DOHH2 (cell line): ENCODE data around the gene KRTAP4-6.
"Not testable (repeated sequence)": the region's sequence is repeated elsewhere in the genome, so short reads cannot be mapped to it uniquely, and the experiment has no call there.

Experiments used
- H3F3A ChIP-seq: fragments of 200-600 bp; sonication (generic), shearing (Covaris generic); 2 replicates; pipeline ENCODE4 v1.6.0; 2016; ENCODE audit warnings: antibody characterized with exemption, mild to moderate bottlenecking; ENCODE audit not compliant: control insufficient read depth, insufficient read depth
- H3K27ac ChIP-seq: fragments of 200-600 bp; sonication (generic); 2 replicates; pipeline ENCODE4 v1.5.1; 2014; ENCODE audit warnings: low read depth, mild to moderate bottlenecking, low read length, moderate library complexity
- H3K27me3 ChIP-seq: fragments of 200-600 bp; sonication (generic); 2 replicates; pipeline ENCODE4 v1.6.1; 2014; ENCODE audit warnings: mild to moderate bottlenecking, low read length, mixed read lengths; ENCODE audit not compliant: control insufficient read depth
- H3K36me3 ChIP-seq: fragments of 200-600 bp; sonication (generic); 2 replicates; pipeline ENCODE4 v1.6.1; 2014; ENCODE audit warnings: mild to moderate bottlenecking, low read length, moderate library complexity, mixed read lengths; ENCODE audit not compliant: control insufficient read depth
- H3K4me1 ChIP-seq: fragments of 200-600 bp; sonication (generic); 2 replicates; pipeline ENCODE4 v1.6.1; 2014; ENCODE audit warnings: mild to moderate bottlenecking, low read length, mixed read lengths; ENCODE audit not compliant: control insufficient read depth
- H3K4me2 ChIP-seq: fragments of 200-600 bp; sonication (generic); 2 replicates; pipeline ENCODE4 v1.6.0; 2014; ENCODE audit warnings: mild to moderate bottlenecking, low read length, moderate library complexity
- H3K4me3 ChIP-seq: fragments of 200-600 bp; sonication (generic); 2 replicates; pipeline ENCODE4 v1.5.1; 2014; ENCODE audit warnings: mild to moderate bottlenecking, low read length, mixed read lengths
- H3K79me2 ChIP-seq: fragments of 200-600 bp; sonication (generic); 2 replicates; pipeline ENCODE4 v1.6.1; 2014; ENCODE audit warnings: mild to moderate bottlenecking, low read length, mixed read lengths; ENCODE audit not compliant: control insufficient read depth
- H3K9me2 ChIP-seq: fragments of 200-600 bp; sonication (generic); replicated peaks from 2 replicates; pipeline ENCODE4 v1.6.1; 2014; ENCODE audit warnings: mild to moderate bottlenecking, low read length, mixed read lengths; ENCODE audit not compliant: control insufficient read depth
- H3K9me3 ChIP-seq: fragments of 200-600 bp; sonication (generic); 2 replicates; pipeline ENCODE4 v1.6.1; 2014; ENCODE audit warnings: antibody characterized with exemption, low read length, mixed read lengths; ENCODE audit not compliant: control insufficient read depth, insufficient read depth
- H4K20me1 ChIP-seq: fragments of 200-600 bp; sonication (generic); 2 replicates; pipeline ENCODE4 v1.6.0; 2014; ENCODE audit warnings: low read depth, mild to moderate bottlenecking, antibody characterized with exemption, low read length, moderate library complexity; ENCODE audit not compliant: control insufficient read depth, insufficient read depth
- CTCF ChIP-seq: fragments of 200-600 bp; sonication (generic); IDR thresholded peaks from one replicate; pipeline ENCODE4 v1.5.1; 2014; ENCODE audit warnings: antibody characterized with exemption, mild to moderate bottlenecking, low read depth, low read length; ENCODE audit not compliant: poor library complexity, severe bottlenecking
- EZH2phosphoT487 ChIP-seq: fragments of 200-600 bp; sonication (generic); IDR thresholded peaks from 2 replicates; pipeline ENCODE4 v1.6.1; 2017; ENCODE audit warnings: borderline replicate concordance, mild to moderate bottlenecking, antibody characterized with exemption, low read length, moderate library complexity, mixed read lengths

KRTAP4-6 gene

DNA sequence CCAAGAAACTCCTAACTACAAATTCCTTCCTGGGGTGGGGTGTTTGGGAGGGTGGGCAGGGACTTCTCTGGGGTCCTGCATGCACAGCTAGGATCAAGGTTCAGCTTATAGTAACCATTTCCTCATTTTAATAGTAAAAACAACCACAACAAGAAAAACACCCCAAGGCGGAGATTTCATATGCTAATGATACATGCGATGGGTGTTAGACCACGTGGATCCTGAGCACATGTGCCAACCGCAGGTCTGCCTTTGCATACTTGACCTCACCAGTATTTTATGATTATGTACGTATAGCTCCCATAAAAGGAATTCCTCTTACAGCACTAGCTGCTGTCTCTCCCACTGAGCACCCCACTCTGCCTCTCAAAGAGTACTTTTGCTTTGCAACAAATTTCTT is 24.0 kb downstream of the KRTAP4-6 start:
- Histone ChIP-seq H3F3A (peaks cover 15% of the 10 kb centered on the region), H3K4me3 (peak overlapping the region; percentile 44), H3K4me1 (peaks cover 59% of the 10 kb centered on the region), H3K79me2 (no peaks in the 10 kb centered on the region), H3K9me2 (no peaks in the 10 kb centered on the region), H3K9me3 (peaks cover 11% of the 10 kb centered on the region), H4K20me1 (no peaks in the 10 kb centered on the region), H3K27ac (peak overlapping the region; percentile 50), H3K4me2 (peak overlapping the region; percentile 55), H3K36me3 (peaks cover 2% of the 10 kb centered on the region; the same call in 1 of the 2 replicates), H3K27me3 (no peaks in the 10 kb centered on the region)
- TF ChIP-seq EZH2phosphoT487: no peak
- TF ChIP-seq CTCF: no peak

DNA sequence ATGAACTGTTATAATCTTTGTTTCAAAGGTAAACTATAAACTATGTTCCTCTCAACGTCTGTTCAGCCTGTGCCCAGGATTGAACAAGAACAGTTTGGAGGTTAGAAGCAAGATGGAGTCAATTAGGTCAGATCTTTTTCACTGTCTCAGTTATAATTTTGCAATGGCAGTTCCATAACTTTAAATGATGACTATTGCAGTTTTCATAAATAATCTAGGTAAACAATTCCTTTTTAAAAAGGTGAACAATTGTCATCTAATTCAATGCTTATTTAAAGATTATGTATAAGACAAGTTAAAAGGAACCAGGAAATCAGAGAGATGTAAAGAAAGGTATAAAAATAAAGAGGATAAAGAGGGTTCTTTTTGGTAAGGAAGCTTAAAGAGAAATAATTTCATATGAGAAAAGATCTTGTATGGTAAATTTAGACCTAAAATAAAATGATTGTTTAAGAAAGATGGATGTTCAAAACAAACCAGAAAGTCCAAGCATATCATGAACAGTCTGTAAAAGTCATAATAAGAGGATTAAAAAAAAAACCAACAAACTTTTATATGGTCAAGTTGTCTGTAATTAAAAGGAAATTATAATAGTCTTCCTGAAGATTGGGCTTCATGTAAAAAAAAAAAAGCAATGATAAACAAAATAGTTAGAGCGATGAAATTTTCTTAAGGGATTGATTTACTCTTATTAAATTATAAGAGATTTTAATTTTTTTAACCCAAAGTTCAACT is 29.0 kb downstream of the KRTAP4-6 start:
- Histone ChIP-seq H3K4me1 (peaks cover 24% of the 10 kb centered on the region), H3K79me2 (no peaks in the 10 kb centered on the region), H3K36me3 (no peaks in the 10 kb centered on the region), H3K27ac (no peak overlapping the region), H3K4me3 (no peak overlapping the region), H3K4me2 (no peak overlapping the region), H3K9me2 (no peaks in the 10 kb centered on the region), H3K27me3 (no peaks in the 10 kb centered on the region), H4K20me1 (no peaks in the 10 kb centered on the region), H3F3A (no peaks in the 10 kb centered on the region), H3K9me3 (peaks cover 17% of the 10 kb centered on the region)
- TF ChIP-seq CTCF (no peak), EZH2phosphoT487 (no peak)

DNA sequence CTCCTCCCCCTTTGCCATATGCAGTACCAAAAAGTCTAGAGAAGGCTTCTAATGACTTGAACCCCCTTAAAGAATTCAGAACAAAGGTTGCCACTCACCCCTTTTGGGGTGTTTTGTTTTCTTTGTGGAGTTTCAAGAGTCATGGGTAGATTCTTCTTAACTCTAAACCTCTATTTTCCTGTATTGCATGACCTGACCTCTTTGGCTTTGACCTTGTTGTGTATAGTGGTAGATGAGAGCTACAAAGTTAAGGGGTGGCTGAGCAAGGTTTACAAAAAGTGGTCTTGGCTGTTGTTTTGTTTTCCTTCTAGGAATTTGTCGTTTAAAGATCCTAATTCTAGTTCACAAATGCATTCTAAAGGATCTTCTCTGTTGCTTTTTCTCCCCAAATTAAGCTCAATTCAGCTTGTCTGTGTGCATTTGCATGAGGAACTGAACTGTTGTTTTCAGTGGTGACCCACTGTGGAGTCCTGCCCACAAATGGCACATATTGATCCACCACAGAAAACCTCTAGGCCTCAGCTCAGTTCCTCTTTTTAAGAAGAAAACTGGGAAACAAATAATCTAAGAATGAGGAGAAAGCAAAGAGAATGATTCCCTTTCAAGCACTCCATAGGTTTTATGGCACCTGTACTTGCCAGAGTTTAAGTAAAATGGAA is 31.5 kb downstream of the KRTAP4-6 start:
- H3F3A ChIP-seq, H3K9me2 ChIP-seq, H3K79me2 ChIP-seq, H3K27me3 ChIP-seq, H4K20me1 ChIP-seq, H3K36me3 ChIP-seq, H3K27ac ChIP-seq: not testable (repeated sequence)
- Histone ChIP-seq H3K4me3 (peak overlapping the region; percentile 31; the same call in 1 of the 2 replicates), H3K9me3 (peaks cover 17% of the 10 kb centered on the region), H3K4me2 (peak overlapping the region; percentile 26; the same call in 1 of the 2 replicates), H3K4me1 (peaks cover 15% of the 10 kb centered on the region)

DNA sequence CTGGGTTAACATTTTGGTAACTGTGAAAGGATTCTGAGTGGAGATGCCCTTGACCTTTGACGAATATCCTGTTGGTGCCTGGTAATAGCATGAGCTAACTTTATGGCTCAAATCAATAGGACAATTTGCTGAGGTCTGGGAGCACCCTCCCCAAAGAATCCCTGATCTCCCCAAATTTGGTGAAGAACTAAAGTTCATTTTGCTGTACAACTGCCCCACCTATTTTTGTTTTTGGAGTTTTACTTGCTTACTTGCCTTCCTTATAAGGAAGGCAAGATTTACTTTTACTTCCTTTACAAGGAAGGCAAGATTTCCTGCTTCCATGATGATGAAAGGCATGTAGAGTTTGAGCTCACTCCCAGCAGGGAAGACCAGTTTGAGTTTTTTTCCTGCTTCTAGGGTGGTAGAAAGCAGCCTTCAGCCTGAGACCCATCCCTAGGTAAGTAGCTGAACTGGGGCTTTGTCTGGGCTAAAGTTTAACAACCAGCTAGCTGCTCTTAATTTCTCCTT is 32.3 kb downstream of the KRTAP4-6 start:
- Histone ChIP-seq H3K27ac (no peak overlapping the region), H3K79me2 (no peaks in the 10 kb centered on the region), H3K4me3 (0 out of 2 replicates have a peak overlapping the region, but pooled peaks have one; percentile 31)

GRCh38 chr17:41105347-41105746 is 35.0 kb downstream of the KRTAP4-6 start, which contains the start of gene KRTAP4-9:
KRTAP4-9 (plus strand) TSS chr17:41105389; CDS start chr17:41105389, 0 bp downstream.
- H4K20me1 ChIP-seq, H3K4me3 ChIP-seq, H3K27me3 ChIP-seq, H3K4me2 ChIP-seq, H3F3A ChIP-seq, H3K9me2 ChIP-seq, H3K79me2 ChIP-seq, H3K27ac ChIP-seq, H3K36me3 ChIP-seq, H3K9me3 ChIP-seq: not testable (repeated sequence)
- peaks cover 15% of the 10 kb centered on the region for H3K4me1 ChIP-seq

More for the DNA sequence above, 32.3 kb downstream of the KRTAP4-6 start:
- Histone ChIP-seq H3K36me3 (no peaks in the 10 kb centered on the region), H3K4me2 (peak overlapping the region; percentile 26), H3K4me1 (peaks cover 15% of the 10 kb centered on the region), H3F3A (no peaks in the 10 kb centered on the region), H4K20me1 (no peaks in the 10 kb centered on the region), H3K9me2 (no peaks in the 10 kb centered on the region), H3K27me3 (no peaks in the 10 kb centered on the region), H3K9me3 (peaks cover 12% of the 10 kb centered on the region)
- TF ChIP-seq CTCF (no peak), EZH2phosphoT487 (no peak)
